GM19239 (cell line): ENCODE results near the gene SLC25A25.
A peak's percentile ranks its signal among the peaks of the same experiment; 100 is the strongest.
"Not testable (repeated sequence)": the region's sequence is repeated elsewhere in the genome, so short reads cannot be mapped to it uniquely, and the experiment has no call there.

Source experiments
- DNase-seq: peaks from one replicate; pipeline ENCODE4 v3.0.0; 2011; ENCODE audit warnings: low spot score; ENCODE audit not compliant: insufficient read length
- FAIRE-seq: peaks from 2 replicates; lab custom pipeline; 2011; peaks lifted over from hg19 to GRCh38; lab: Jason Lieb, UNC

SLC25A25 gene

GRCh38 chr9:128070874-128071273 is 2.8 kb downstream of the SLC25A25 start:
- FAIRE-seq (no peak), DNase-seq (no peak)

- not testable (repeated sequence) for DNase-seq, FAIRE-seq
Observed at GRCh38 chr9:128071475-128071874, 3.4 kb downstream of the SLC25A25 start.

- DNase-seq (no peak), FAIRE-seq (peak; percentile 86)
Observed at GRCh38 chr9:128072144-128073021, 4.4 kb downstream of the SLC25A25 start.

GRCh38 chr9:128073253-128073886 is 5.3 kb downstream of the SLC25A25 start:
- DNase-seq = no peak
- no peak for FAIRE-seq

GRCh38 chr9:128077847-128078503 is 9.9 kb downstream of the SLC25A25 start:
- FAIRE-seq (no peak), DNase-seq (no peak)

DNA sequence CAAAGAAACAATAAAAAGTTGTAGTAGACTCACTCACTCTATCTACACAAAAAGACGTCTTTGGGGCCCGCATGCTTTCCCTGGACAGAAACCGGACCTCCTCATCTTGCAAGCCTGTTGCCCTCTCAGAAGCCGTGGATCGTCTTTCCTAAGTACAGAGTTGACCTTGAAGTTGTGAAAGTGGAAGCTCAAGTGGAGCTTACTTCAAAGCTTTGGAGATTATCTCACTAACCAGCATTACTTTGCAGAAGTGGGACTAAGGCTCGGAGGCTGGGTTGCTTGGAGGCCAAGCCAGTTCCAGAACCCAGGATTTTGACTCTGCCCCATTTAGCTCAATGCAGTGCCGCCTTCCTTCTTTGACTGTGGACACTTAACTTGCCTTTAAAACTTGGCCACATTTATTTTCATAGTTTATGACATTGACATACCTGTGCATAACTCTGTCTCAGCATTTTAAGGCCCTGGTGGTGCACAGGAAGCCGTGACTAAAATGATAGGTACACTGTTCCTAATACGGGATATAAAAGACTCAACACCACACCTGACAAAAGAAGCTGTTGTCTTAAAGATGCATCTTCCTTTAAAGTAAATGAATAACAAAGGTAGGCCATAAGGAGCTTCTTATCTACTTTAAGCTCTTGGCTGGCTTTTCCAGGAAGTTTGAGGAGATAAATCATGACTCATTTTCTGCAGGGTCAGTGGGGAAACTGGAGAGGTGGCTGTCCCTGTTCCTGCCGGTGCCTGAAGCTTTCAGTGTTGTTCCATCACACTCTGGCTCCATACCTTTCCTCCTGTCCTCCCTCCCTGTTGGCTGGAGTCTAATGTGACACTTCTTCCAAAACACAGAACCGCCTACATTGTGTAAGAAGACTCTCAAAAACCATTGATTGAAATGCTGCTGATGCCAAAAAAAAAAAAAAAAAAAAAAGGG is 10.7 kb downstream of the SLC25A25 start:
- DNase-seq (no peak), FAIRE-seq (no peak)

DNA sequence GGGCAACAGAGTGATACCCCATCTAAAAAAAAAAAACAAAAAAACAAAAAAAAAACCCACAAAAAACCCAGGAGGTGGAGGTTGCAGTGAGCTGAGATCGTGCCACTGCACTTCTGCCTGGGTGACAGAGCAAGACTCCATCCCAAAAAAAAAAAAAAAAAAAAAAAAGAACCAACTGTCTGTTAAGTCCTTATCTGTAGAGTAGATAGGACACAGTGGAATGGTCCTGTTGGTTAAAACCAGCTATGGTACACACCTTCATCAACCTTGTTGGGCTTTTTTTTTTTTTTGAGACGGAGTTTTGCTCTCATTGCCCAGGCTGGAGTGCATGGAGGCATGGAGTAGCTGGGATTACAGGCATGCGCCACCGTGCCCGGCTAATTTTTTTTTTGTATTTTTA is 12.2 kb downstream of the SLC25A25 start:
- no peak for DNase-seq
- no peak for FAIRE-seq

GRCh38 chr9:128081056-128081455 is 13.0 kb downstream of the SLC25A25 start:
- no peak for FAIRE-seq

DNA sequence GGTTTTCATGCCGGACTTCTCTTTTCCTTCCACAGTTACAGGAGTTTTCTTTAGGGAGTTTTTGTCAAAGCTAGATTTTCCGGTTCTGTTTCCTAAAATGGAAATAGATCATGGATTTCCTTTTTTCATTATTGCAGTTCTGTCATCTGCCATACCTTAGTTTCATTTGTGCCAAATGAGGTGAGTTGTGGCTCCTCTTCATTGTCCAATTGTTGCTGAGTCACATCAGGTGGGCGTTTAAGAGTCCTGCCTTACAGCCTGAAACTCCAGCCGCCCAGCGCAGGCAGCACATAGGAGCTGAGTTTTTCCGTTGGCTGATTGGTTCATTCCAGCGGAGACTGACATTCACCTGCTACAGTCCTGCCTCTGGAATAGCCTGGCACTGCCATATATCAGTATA is 14.1 kb downstream of the SLC25A25 start:
- DNase-seq = no peak
- no peak for FAIRE-seq

More at GRCh38 chr9:128081056-128081455, 13.0 kb downstream of the SLC25A25 start:
- no peak for DNase-seq

- DNase-seq = no peak
- no peak for FAIRE-seq
Observed at GRCh38 chr9:128084746-128085145, 16.7 kb downstream of the SLC25A25 start.

- FAIRE-seq = no peak
- DNase-seq = no peak
Observed at GRCh38 chr9:128085943-128086342, 17.9 kb downstream of the SLC25A25 start.

GRCh38 chr9:128087262-128087661 is 19.2 kb downstream of the SLC25A25 start:
- FAIRE-seq = no peak

GRCh38 chr9:128088253-128088945 is 20.4 kb downstream of the SLC25A25 start:
- DNase-seq (no peak), FAIRE-seq (no peak)

More at GRCh38 chr9:128087262-128087661, 19.2 kb downstream of the SLC25A25 start:
- DNase-seq = no peak

DNA sequence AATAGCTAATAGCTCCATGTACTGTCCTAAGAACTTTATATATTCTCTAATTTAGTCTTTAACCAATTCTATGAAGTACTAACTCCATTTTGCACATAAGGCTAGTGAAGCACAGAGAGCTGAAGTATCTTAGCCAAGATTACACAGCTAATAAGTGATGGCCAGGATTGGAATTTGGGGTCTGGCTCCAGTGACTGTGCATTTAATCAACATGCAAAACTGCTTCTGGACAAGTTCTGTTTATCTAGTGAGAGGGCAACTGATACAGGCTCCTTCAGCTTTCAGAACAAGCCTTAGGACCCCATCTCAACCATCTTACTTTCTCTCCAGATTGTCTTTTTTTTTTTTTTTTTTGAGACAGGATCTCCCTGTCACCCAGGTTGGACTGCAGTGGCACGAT is 21.3 kb downstream of the SLC25A25 start:
- no peak for FAIRE-seq
- DNase-seq = no peak

GRCh38 chr9:128091144-128091543 is 23.1 kb downstream of the SLC25A25 start:
- no peak for FAIRE-seq
- DNase-seq = no peak

GRCh38 chr9:128091571-128091970 is 23.5 kb downstream of the SLC25A25 start:
- no peak for DNase-seq

GRCh38 chr9:128092199-128092977 is 24.4 kb downstream of the SLC25A25 start:
- FAIRE-seq = no peak
- DNase-seq = no peak

More at GRCh38 chr9:128091571-128091970, 23.5 kb downstream of the SLC25A25 start:
- no peak for FAIRE-seq

DNA sequence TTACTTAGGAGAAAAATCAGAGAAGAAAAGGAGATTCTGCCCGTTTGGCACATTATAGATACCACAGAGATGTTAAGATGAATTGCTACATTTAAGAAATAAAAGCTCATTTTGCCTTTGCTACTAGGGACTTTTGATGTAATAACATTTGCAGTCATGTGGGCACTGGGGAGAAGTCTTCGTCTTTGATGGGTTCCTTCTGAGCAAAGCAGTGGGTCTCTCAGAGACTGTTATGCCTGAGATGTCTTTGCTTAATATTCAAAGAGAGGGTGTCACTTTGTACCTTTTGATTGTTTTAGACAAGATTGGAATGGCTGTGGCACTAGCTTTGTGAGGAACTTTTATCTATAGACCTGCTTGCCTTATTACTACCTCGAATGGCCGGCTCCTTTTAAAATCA is 25.0 kb downstream of the SLC25A25 start:
- DNase-seq (no peak), FAIRE-seq (no peak)
